ENCODE measurements around the gene VSTM5.

GRCh38 chr11:93775289-93775688 is 75.1 kb downstream of the VSTM5 start:
- TF ChIP-seq POLR2A (IDR thresholded peaks at IDR 0.05): no peak
- TF ChIP-seq CTCF (IDR thresholded peaks at IDR 0.05): no peak

Data from adrenal gland (tissue), 5 donors.